ENCODE data around the gene PTK7.

DNA sequence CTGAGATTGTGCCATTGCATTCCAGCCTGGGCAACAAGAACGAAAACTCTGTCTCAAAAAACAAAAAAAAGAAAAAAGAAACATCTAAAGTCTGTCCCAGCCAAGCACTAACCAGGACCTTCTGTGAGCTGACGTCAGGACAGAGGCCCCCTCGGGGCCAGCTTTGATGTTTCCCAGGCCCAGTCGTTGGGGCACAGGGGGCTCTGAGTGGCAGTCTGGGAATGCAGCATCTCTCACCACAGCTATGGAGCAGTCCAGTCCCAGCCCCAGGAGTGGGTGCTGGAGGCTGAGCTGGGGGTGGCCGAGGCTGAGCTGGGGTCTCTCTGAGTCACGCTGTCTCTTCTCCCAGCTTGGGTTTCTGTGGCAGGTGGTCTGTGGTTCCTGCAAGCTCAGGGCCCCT is 49.0 kb downstream of the PTK7 start:
- TF ChIP-seq, protein P1, sequence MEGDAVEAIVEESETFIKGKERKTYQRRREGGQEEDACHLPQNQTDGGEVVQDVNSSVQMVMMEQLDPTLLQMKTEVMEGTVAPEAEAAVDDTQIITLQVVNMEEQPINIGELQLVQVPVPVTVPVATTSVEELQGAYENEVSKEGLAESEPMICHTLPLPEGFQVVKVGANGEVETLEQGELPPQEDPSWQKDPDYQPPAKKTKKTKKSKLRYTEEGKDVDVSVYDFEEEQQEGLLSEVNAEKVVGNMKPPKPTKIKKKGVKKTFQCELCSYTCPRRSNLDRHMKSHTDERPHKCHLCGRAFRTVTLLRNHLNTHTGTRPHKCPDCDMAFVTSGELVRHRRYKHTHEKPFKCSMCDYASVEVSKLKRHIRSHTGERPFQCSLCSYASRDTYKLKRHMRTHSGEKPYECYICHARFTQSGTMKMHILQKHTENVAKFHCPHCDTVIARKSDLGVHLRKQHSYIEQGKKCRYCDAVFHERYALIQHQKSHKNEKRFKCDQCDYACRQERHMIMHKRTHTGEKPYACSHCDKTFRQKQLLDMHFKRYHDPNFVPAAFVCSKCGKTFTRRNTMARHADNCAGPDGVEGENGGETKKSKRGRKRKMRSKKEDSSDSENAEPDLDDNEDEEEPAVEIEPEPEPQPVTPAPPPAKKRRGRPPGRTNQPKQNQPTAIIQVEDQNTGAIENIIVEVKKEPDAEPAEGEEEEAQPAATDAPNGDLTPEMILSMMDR (IDR thresholded peaks at IDR 0.05; ENCODE audit: insufficient read depth, low read length, poor library complexity, severe bottlenecking) = no peak
- TF ChIP-seq EZH2phosphoT487 (conservative IDR thresholded peaks at IDR 0.05; ENCODE audit: low read length) = no peak

Data from SU-DHL-6 (cell line).